ENCODE data around the gene GPATCH8.
"Not testable (repeated sequence)": the region's sequence is repeated elsewhere in the genome, so short reads cannot be mapped to it uniquely, and the experiment has no call there.

The GPATCH8 gene

DNA sequence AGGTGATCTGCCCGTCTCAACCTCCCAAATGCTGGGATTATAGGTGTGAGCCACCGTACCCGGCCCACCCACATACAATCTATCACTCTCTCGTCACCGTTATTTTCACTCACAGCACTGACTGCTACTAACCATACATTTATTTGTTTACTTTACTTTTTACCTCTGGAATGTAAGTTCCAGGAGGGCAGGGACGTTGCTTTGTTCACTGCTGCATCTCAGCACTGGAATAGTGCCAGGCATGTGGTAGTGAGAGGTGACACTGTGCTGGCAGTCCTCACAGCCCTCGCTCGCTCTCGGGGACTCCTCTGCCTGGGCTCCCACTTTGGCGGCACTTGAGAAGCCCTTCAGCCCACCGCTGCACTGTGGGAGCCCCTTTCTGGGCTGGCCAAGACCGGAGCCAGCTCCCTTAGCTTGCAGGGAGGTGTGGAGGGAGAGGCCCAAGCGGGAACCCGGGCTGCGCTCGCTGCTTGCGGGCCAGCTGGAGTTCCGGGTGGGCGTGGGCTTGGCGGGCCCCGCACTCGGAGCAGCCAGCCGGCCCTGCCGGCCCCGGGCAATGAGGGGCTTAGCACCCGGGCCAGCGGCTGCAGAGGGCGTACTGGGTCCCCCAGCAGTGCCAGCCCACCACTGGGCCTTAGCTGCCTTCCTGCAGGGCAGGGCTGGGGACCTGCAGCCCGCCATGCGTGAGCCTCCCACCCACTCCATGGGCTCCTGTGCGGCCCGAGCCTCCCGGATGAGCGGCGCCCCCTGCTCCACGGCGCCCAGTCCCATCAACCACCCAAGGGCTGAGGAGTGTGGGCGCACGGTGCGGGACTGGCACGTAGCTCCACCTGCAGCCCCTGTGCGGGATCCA is 134.6 kb downstream of the GPATCH8 start:
- not testable (repeated sequence) for DNase-seq

DNA sequence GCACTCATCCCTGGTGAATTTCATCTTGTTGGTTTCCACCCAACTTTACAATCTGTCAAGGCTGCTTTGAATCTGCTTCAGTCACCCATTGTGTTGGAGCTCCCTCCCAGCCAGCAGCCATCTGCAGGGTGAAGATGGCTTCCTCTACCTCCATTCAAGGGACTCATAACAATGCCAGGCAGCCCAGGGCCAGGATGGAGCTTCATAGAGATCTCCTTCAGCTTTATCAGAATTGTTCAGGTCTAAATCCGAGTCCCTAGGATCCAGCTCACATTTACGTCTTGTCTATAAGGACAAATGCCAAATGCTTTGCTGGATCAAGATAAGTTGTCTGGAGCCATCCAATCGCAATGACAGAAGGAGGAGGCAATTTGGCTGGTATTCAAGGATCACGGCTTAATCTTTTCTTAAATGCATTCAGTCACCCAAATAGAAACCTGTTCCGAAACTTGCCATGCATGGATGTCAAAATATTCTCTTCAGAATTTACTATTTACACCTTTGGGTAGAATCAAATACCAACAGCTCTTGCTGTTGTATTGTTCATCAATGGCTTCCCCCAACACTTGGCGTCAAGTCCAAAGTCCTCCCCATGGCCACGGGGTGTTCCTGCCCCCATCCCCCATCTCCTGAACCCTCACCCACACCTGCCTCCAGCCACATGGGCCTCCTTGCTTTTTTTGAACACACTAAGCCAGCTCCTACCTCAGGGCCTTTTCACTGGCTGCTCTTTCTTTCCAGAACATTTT is 135.8 kb downstream of the GPATCH8 start:
- no peak for DNase-seq

- DNase-seq, result not testable (repeated sequence)
Observed at GRCh38 chr17:44365051-44365450, 138.2 kb downstream of the GPATCH8 start.

GRCh38 chr17:44363613-44364159 is 139.5 kb downstream of the GPATCH8 start, which contains the start of gene FAM171A2:
Gene FAM171A2, minus strand, starts transcription at chr17:44363853. Its CDS starts 139 bp downstream, at chr17:44363714.
- peak; percentile 78 for DNase-seq

DNA sequence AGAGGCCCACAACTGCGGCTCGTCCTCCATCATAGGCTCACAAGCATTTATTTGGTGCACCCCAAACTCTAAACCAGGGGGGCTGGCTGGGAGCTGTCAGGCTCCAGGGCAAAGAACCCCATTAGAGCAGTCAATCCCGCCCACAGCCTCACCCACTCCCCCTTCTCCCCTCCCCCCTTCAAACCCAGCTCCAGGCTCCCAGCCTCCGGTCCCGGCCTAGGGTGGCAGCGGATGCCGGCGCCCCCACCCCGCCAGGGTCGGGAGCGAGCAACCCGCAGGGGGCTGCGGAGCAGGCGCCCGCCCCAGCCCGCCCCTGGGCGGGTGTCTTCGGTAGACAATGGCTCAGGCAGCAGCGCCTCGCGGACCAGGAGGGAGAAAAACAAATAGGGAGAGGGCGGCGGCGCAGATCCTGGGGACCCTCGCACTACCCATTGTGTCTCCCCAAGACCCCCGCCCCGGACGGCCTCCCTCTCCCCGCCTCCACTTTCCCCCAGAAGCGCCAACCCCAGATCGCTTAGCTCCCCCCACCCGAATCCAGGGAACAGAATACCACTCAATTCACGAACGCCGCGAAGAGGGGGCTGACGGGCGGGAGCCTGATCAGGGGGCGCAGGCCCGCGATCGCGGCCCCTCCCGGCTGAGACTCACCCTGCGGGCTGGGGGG is 140.1 kb downstream of the GPATCH8 start:
- DNase-seq, result peak; percentile 23

DNA sequence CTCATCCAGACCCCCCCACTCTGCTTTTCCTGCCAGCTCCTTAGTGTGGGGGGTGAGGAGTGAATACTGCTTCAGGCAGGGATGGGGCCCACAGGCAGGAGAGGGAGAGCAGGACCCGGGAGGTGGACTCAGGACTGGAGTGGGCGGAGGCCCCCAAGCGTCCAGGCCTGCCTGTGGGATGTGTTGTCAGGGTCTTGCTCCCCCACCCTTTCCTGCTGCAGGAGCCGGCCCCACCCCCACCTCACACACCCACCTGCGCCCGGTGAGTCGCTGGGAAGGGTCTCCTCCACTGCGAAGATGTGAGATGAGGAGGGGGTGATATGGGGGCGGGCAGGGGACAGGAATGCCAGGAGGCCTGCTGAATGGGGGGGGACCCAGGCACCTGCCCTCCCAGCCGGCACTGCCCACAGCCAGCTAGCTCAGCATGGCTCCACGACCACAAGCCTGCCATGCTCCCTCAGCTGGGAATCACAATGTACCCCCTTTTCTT is 140.7 kb downstream of the GPATCH8 start:
- no peak for DNase-seq

GRCh38 chr17:44361292-44362260 is 141.6 kb downstream of the GPATCH8 start:
- DNase-seq, result no peak

GRCh38 chr17:44360826-44361225 is 142.4 kb downstream of the GPATCH8 start:
- DNase-seq, result no peak

- no peak for DNase-seq
Observed at GRCh38 chr17:44360144-44360533, 143.1 kb downstream of the GPATCH8 start.

- no peak for DNase-seq
Observed at GRCh38 chr17:44359458-44360143, 143.6 kb downstream of the GPATCH8 start.

DNA sequence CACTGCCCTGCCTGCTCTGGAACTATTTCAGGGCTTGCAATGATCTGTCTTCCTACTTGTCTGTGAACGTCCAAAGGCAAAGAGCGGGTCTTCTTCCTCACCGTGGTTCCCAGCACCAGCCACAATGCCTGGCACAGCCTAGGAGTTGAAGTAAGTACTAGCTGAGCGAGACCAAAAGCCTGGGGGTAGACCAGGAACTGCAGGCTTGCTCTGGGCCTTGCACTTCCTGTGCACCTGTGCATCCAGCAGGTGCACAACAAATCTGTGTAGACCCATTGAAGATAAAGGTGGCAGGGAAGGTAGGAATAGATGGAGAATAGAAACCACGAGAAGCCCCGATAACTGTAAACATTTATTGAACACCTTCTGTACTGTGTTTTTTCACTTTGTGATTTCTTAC is 144.2 kb downstream of the GPATCH8 start:
- no peak for DNase-seq

DNA sequence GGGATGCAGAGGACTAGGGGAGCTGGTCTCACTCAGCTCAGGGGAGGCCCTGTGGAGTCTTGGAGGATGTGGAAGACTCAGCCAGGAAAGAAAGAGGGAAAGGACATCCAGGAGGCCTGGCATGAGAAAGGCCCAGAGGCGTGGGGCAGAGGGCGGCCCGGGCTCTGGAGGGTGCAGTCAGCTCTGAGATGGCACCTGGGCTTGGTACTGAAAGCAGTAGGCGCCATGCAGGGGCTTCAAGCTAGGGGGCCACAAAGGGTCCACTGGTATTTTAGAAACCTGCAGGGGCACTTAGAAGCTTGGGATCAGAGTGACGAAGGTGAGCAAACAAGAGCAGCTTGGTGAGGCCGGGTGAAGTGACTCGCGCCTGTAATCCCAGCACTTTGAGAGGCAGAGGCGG is 145.1 kb downstream of the GPATCH8 start:
- no peak for DNase-seq

DNA sequence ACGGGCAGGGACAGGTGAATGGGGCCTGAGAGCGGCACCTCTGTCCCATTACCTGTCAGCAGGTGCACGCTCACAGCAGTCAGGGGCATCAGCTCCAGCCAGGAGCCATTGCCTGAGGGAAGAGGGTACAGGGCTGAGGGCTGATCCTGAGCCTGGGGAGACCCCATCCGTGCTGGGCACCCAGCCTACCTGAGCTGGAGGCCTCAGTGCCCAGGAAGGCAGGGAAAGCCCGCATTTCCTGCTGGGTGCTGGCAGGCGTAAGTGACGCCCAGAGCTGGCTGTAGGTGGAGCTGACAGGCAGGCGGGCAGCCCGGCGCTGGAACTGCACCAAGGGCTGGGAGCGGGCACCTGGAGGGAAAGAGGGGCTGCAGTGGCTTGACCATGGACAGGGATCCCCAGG is 147.0 kb downstream of the GPATCH8 start:
- no peak for DNase-seq

- no peak for DNase-seq
Observed at GRCh38 chr17:44355642-44356099, 147.5 kb downstream of the GPATCH8 start.

DNA sequence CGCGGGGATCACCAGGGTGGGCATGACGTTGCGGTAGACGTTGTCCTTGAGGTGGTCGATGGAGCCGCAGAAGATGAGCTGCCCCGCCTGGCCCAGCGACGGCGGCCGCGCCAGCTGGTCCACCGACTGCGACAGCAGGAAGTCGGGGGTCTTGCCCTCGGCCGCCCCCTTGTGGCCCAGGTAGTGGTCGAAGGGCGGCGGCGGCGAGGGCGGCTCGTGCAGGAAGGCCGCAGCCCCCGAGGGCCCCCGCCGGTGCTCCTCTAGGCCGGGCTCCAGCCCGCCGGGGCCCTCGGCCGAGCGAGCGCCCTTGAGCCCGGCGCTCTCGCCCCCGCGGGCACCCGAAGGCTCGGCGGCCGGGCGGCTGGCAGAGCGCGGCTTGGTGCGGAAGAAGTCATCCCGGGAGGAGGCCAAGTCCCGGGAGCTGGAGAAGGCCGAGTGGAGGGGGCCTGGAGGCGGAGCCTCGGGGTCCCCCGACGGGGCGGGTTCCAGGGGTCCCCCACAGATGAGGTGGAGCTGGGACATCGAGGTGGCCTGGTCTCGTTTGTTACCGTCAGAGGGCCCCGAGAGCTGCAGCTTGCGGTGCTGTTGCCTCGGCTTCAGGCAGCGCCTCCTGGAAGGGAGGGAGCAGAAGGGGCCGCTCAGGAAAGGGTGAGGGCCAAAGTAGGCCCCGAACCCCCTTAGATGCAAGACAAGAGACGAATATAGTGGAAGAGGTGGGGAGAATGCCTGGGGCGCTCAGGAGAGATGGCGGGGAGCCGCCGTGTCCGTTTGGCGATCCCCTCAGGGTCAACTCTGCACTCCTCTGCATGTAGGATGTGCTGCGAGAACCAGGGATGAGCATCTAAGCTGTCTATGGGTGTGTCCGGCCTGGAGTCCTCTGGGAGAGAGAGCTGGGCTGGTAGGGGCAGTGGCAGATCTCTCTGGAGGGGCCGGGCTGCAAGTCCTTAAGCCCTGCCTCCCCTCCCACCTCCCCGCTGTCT is 148.3 kb downstream of the GPATCH8 start:
- DNase-seq, result peak; percentile 80

- peak; percentile 34 for DNase-seq
Observed at GRCh38 chr17:44353672-44354331, 149.4 kb downstream of the GPATCH8 start.

DNA sequence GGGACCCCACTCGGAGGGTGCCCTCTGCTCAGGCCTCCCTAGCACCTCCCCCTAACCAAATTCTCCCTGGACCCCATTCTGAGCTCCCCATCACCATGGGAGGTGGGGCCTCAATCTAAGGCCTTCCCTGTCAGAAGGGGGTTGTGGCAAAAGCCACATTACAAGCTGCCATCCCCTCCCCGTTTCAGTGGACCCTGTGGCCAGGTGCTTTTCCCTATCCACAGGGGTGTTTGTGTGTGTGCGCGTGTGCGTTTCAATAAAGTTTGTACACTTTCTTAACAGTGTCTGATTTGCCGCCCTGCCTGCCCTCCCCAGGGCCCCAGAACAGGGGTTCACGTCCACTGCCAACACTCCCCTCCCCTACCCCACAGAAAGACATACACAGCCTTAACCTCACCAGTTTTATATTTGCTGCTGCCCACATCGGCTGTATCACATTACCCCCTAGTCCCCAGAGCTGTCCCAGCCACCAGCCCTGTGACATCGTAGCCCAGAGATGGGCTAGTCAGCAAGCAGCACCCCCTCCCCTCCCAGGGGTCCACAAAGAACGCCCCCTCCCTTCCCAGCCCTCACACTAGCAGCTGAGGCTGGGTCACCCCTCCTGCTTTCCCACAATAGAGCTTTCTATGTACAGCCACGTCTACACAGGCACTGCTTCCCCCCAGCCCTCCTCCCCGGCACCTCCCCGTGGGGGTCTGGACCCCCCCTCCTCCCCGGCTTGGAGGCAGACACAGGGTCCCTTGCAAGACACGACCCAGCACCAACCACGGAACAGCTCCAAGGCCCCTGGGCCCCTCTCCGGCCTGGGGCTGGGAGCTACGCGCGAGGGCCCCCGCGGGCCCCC is 150.2 kb downstream of the GPATCH8 start:
- no peak for DNase-seq
